ENCODE results near the gene RUSF1. TPM values are rescaled to one million over a fixed set of nuclear protein-coding genes. Genes with fewer than 3 reads are reported as not detected.

Gene RUSF1
- total RNA-seq, 2 experiments from 2014 or later, result 32.8 to 37.7 TPM

GRCh38 chr16:31477220-31478216 is 30.7 kb downstream of the RUSF1 start:
- no peaks in the 10 kb centered on the region for H3K9me3 Mint-ChIP-seq (ENCODE audit: low read depth)
- H3K27ac Mint-ChIP-seq, result no peak overlapping the region
- H3K4me1 Mint-ChIP-seq, result peaks cover 15% of the 10 kb centered on the region
- H3K4me3 Mint-ChIP-seq, result peak overlapping the region; percentile 74
- DNase-seq, result peak; percentile 60
- no peaks in the 10 kb centered on the region for H3K36me3 Mint-ChIP-seq
- CTCF ChIA-PET, result interaction anchor here (1.2 to 4.9 kb wide), 6 partner anchors 9 to 391 kb away, joined by 3 to 36 read pairs (median 4); partner anchors contain the start of genes ARMC5 and RUSF1
- peaks cover 42% of the 10 kb centered on the region for H3K27me3 Mint-ChIP-seq
- ATAC-seq, result peak; percentile 46

DNA sequence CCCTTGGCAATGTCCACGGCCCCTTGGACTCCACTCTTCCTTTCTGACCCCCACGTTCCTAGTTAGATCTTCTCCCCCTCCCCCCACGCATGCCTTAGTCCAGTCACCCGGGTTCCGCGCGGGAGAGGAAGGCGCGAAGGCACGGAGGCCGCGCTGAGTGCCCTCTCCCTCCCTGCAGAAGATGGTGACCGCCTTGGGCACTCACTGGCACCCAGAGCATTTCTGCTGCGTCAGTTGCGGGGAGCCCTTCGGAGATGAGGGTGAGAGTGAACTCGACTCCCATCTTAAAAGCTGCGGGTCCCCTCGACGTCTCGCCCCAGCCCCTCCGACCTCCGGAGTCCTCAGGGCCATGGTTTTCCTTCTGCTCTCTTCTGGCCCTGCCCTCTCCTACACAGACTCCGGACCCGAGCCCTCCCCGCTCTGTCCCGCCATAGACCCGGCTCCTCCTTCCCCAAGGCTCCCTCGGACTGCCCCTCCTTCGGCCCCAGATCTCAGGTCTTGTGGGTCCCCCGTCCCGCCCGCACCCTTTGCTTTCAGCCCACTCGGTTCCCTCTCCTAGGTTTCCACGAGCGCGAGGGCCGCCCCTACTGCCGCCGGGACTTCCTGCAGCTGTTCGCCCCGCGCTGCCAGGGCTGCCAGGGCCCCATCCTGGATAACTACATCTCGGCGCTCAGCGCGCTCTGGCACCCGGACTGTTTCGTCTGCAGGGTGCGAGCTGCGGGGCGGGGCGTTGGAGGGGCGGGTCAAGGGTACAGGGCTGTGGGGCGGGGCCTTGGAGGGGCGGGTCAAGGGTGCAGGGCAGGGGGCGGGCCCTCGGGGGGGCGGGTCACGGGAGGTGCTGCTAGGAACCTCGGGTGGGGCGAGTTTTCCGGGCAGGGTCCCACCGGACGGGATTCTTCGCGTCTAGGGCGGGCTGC is 31.6 kb downstream of the RUSF1 start:
- peak; percentile 91 for ATAC-seq
- Mint-ChIP-seq H3K27ac (peak overlapping the region; percentile 62), H3K27me3 (peaks cover 41% of the 10 kb centered on the region), H3K9me3 (ENCODE audit: low read depth) (no peaks in the 10 kb centered on the region), H3K4me3 (peak overlapping the region; percentile 74), H3K4me1 (peaks cover 17% of the 10 kb centered on the region), H3K36me3 (no peaks in the 10 kb centered on the region)
- peak; percentile 93 for DNase-seq
- CTCF ChIA-PET, result interaction anchor here (1.2 to 4.9 kb wide), 5 partner anchors 10 to 392 kb away, joined by 3 to 36 read pairs (median 5); partner anchors contain the start of genes ARMC5 and RUSF1

GRCh38 chr16:31475946-31476302 is 32.3 kb downstream of the RUSF1 start:
- H3K4me3 Mint-ChIP-seq, result peak overlapping the region; percentile 74
- ATAC-seq (no peak), DNase-seq (no peak)
- H3K9me3 Mint-ChIP-seq (ENCODE audit: low read depth), result no peaks in the 10 kb centered on the region
- H3K4me1 Mint-ChIP-seq, result peaks cover 17% of the 10 kb centered on the region
- H3K27ac Mint-ChIP-seq, result no peak overlapping the region
- peaks cover 47% of the 10 kb centered on the region for H3K27me3 Mint-ChIP-seq
- CTCF ChIA-PET, result interaction anchor here (1.3 to 4.9 kb wide), 4 partner anchors 16 to 393 kb away, joined by 3 to 36 read pairs (median 4); partner anchors contain the start of genes ARMC5 and RUSF1
- H3K36me3 Mint-ChIP-seq, result no peaks in the 10 kb centered on the region

DNA sequence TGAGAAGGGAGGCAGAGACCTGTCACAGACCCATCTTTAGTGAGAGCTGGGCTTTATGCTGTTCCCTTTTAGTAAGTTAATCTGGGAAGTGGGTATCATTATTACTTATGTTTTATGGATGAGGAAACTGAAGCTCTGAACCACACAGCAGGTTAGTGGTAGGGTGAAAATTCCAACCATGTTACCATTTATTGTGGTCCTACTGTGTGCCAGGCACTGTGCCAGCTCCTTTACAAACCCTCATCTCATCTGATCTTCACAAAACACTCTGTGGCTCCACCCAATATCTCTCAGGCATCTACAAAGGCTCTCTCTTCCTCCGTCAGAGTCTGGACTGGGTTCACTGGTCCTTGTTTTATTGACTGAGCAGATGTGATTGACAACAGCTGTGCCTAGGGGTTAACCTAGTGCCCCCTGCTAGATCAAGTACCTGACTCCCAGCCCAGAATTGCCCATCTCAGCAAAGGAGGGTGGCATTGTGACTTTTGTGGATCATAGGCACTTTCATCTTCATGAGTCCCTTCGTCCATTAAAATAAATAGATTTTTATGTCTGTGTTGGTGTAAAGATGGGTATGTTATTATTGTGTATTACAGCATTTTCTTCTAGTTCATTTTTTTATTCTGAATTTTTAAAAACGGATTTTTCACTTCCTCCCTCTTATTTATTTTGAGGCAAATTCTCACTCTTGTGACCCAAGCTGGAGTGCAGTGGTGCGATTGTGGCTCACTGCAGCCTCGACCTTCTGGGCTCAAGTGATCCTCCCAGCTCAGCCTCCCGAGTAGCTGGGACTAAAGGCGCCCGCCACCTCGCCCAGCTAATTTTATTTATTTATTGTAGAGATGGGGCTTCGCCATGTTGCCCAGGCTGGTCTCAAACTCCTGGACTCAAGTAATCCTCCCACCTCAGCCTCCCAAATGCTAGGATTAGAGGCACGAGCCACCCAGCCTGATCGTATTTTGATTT is 33.1 kb downstream of the RUSF1 start:
- H3K36me3 Mint-ChIP-seq, result no peaks in the 10 kb centered on the region
- no peak overlapping the region for H3K27ac Mint-ChIP-seq
- H3K4me1 Mint-ChIP-seq, result peaks cover 17% of the 10 kb centered on the region
- ATAC-seq, result no peak
- H3K9me3 Mint-ChIP-seq (ENCODE audit: low read depth), result no peaks in the 10 kb centered on the region
- CTCF ChIA-PET, result interaction anchor here (0.5 to 4.9 kb wide), 5 partner anchors 15 to 393 kb away, joined by 3 to 36 read pairs (median 3); partner anchors contain the start of gene ARMC5
- no peak for DNase-seq
- peaks cover 46% of the 10 kb centered on the region for H3K27me3 Mint-ChIP-seq
- H3K4me3 Mint-ChIP-seq, result no peak overlapping the region

GRCh38 chr16:31474173-31474714 is 33.9 kb downstream of the RUSF1 start:
- DNase-seq (no peak), ATAC-seq (no peak)
- H3K27ac Mint-ChIP-seq, result no peak overlapping the region
- H3K4me1 Mint-ChIP-seq, result peaks cover 17% of the 10 kb centered on the region
- CTCF ChIA-PET, result interaction anchor here (0.8 to 4.9 kb wide), 3 partner anchors 14 to 237 kb away, joined by 3 to 36 read pairs (median 3); partner anchors contain the start of gene ARMC5
- H3K27me3 Mint-ChIP-seq, result peaks cover 46% of the 10 kb centered on the region
- no peaks in the 10 kb centered on the region for H3K9me3 Mint-ChIP-seq (ENCODE audit: low read depth)
- H3K36me3 Mint-ChIP-seq, result no peaks in the 10 kb centered on the region
- H3K4me3 Mint-ChIP-seq, result no peak overlapping the region

GRCh38 chr16:31473264-31473984 is 34.8 kb downstream of the RUSF1 start:
- peaks cover 46% of the 10 kb centered on the region for H3K27me3 Mint-ChIP-seq
- peaks cover 17% of the 10 kb centered on the region for H3K4me1 Mint-ChIP-seq
- H3K9me3 Mint-ChIP-seq (ENCODE audit: low read depth), result no peaks in the 10 kb centered on the region
- CTCF ChIA-PET, result interaction anchor here (4.9 kb wide), 1 partner anchor 14 kb away, joined by 36 read pairs; the partner anchor contains the start of gene ARMC5
- ATAC-seq, result no peak
- no peaks in the 10 kb centered on the region for H3K36me3 Mint-ChIP-seq
- H3K4me3 Mint-ChIP-seq, result no peak overlapping the region
- no peak overlapping the region for H3K27ac Mint-ChIP-seq
- DNase-seq, result no peak

- ATAC-seq (peak; percentile 29), DNase-seq (peak; percentile 62)
- Mint-ChIP-seq H3K27ac (no peak overlapping the region), H3K36me3 (no peaks in the 10 kb centered on the region), H3K4me3 (peak overlapping the region; percentile 47), H3K4me1 (peaks cover 19% of the 10 kb centered on the region), H3K9me3 (ENCODE audit: low read depth) (no peaks in the 10 kb centered on the region), H3K27me3 (peaks cover 42% of the 10 kb centered on the region)
- CTCF ChIA-PET, result no interaction called here
Measured at GRCh38 chr16:31472709-31473203, 35.4 kb downstream of the RUSF1 start.

GRCh38 chr16:31471875-31472708 is 36.1 kb downstream of the RUSF1 start, which contains the start of gene TGFB1I1:
TSS of gene TGFB1I1 (plus strand) at chr16:31472152. CDS start at chr16:31472189, 37 bp downstream.
- CTCF ChIA-PET, result interaction anchor here (1.9 kb wide), 1 partner anchor 12 kb away, joined by 7 read pairs; no protein-coding TSS in a partner anchor
- H3K27me3 Mint-ChIP-seq, result peaks cover 39% of the 10 kb centered on the region
- H3K9me3 Mint-ChIP-seq (ENCODE audit: low read depth), result no peaks in the 10 kb centered on the region
- no peak within 1 kb of the TSS for H3K27ac Mint-ChIP-seq
- peak within 1 kb of the TSS; percentile 47 for H3K4me3 Mint-ChIP-seq
- H3K36me3 Mint-ChIP-seq, result peaks cover 1% of the 10 kb centered on the region
- H3K4me1 Mint-ChIP-seq, result peaks cover 25% of the 10 kb centered on the region
- DNase-seq (no peak), ATAC-seq (no peak)

- H3K4me3 Mint-ChIP-seq, result no peak overlapping the region
Measured at GRCh38 chr16:31471241-31471874, 36.8 kb downstream of the RUSF1 start.

DNA sequence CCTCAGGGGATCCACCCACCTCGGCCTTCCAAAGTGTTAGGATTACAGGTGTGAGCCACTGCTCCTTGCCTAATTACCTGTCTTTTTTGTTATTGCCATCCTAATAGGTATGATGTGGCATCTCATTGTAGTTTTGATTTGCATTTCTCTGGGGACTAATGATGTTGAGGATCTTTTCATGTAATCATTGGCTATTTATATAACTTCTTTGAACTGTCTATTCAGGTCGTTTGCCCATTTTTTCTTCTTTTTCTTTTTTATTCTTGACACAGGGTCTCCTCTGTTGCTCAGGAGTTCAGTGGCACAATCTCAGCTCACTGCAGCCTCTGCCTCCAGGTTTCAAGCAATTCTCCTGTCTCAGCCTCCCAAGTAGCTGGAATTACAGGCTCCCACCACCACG is 37.6 kb downstream of the RUSF1 start:
- H3K4me3 Mint-ChIP-seq, result no peak overlapping the region
- peaks cover 4% of the 10 kb centered on the region for H3K36me3 Mint-ChIP-seq
- peaks cover 25% of the 10 kb centered on the region for H3K4me1 Mint-ChIP-seq
- no peak for DNase-seq
- peaks cover 32% of the 10 kb centered on the region for H3K27me3 Mint-ChIP-seq
- H3K9me3 Mint-ChIP-seq (ENCODE audit: low read depth), result no peaks in the 10 kb centered on the region
- CTCF ChIA-PET, result interaction anchor here (1.9 kb wide), 1 partner anchor 10 kb away, joined by 7 read pairs; no protein-coding TSS in a partner anchor
- ATAC-seq, result no peak
- H3K27ac Mint-ChIP-seq, result no peak overlapping the region

More at GRCh38 chr16:31471241-31471874, 36.8 kb downstream of the RUSF1 start:
- H3K27ac Mint-ChIP-seq, result no peak overlapping the region
- ATAC-seq, result no peak
- peaks cover 29% of the 10 kb centered on the region for H3K4me1 Mint-ChIP-seq
- H3K36me3 Mint-ChIP-seq, result peaks cover 3% of the 10 kb centered on the region
- peaks cover 39% of the 10 kb centered on the region for H3K27me3 Mint-ChIP-seq
- no peak for DNase-seq
- H3K9me3 Mint-ChIP-seq (ENCODE audit: low read depth), result no peaks in the 10 kb centered on the region
- CTCF ChIA-PET, result interaction anchor here (1.9 kb wide), 1 partner anchor 11 kb away, joined by 7 read pairs; no protein-coding TSS in a partner anchor
